CD4-positive, alpha-beta memory T cell (primary cell): ENCODE data around the gene ATXN1. TPM values are rescaled to one million over a fixed set of nuclear protein-coding genes. Genes with fewer than 3 reads are reported as not detected.
"Not testable (repeated sequence)": the region's sequence is repeated elsewhere in the genome, so short reads cannot be mapped to it uniquely, and the experiment has no call there.

ENCODE experiments used
- CTCF ChIA-PET: fragments of 350-600 bp; sonication (Branson Sonifier 250); formaldehyde crosslinking; loops from one replicate; lab custom pipeline; 2021; ENCODE audit warnings: inconsistent platforms; ENCODE audit not compliant: partially characterized antibody; lab: Charles Lee
- POLR2A ChIA-PET: fragments of 350-600 bp; sonication (Branson Sonifier 250); formaldehyde crosslinking; loops from one replicate; lab custom pipeline; 2021; ENCODE audit not compliant: partially characterized antibody; lab: Charles Lee
- DNase-seq, 5 donors: peaks; one replicate each; pipeline versions ENCODE4 v3.0.0 to v3.0.0-alpha.2; 2020 to 2022; ENCODE audit warnings: mixed read lengths in 1 of 5
- H3K27ac ChIP-seq: one replicate; pipeline ENCODE4 v1.7.0; 2013; ENCODE audit warnings: low read depth, low read length
- H3K27me3 ChIP-seq: 2 replicates; pipeline ENCODE4 v1.7.0; 2013; ENCODE audit warnings: mild to moderate bottlenecking, low read length, moderate library complexity; ENCODE audit not compliant: insufficient read depth
- H3K36me3 ChIP-seq: 2 replicates; pipeline ENCODE4 v1.7.0; 2013; ENCODE audit warnings: mild to moderate bottlenecking, low read length, moderate library complexity; ENCODE audit not compliant: insufficient read depth
- H3K4me1 ChIP-seq: 2 replicates; pipeline ENCODE4 v1.7.0; 2013; ENCODE audit warnings: mild to moderate bottlenecking, low read length, moderate library complexity; ENCODE audit not compliant: insufficient read depth
- H3K4me3 ChIP-seq, 2 donors: one replicate each; pipeline ENCODE4 v1.7.0; 2013; ENCODE audit warnings: low read length in 2 of 2, mild to moderate bottlenecking in 1 of 2
- H3K9me3 ChIP-seq, 2 donors: one replicate each; pipeline ENCODE4 v1.7.0; 2013; ENCODE audit warnings: low read length in 2 of 2, control low read depth in 1 of 2; ENCODE audit not compliant: control insufficient read depth in 1 of 2
- H3K27ac Mint-ChIP-seq, 7 donors: one replicate each; pipeline ENCODE4 v1.8.0; 2020 to 2021; ENCODE audit warnings: mixed read lengths in 7 of 7, mild to moderate bottlenecking in 6 of 7, inconsistent platforms in 3 of 7, moderate library complexity in 3 of 7
- H3K27me3 Mint-ChIP-seq, 2 donors: one replicate each; pipeline ENCODE4 v1.8.0; 2020 to 2021; ENCODE audit warnings: mixed read lengths in 2 of 2
- H3K36me3 Mint-ChIP-seq, 2 donors: one replicate each; pipeline ENCODE4 v1.8.0; 2020 to 2021; ENCODE audit warnings: mixed read lengths in 2 of 2, inconsistent platforms in 1 of 2, mild to moderate bottlenecking in 1 of 2
- H3K4me1 Mint-ChIP-seq, 4 donors: one replicate each; pipeline ENCODE4 v1.8.0; 2020 to 2021; ENCODE audit warnings: mixed read lengths in 4 of 4, mild to moderate bottlenecking in 1 of 4
- H3K4me3 Mint-ChIP-seq, 8 donors: one replicate each; pipeline ENCODE4 v1.8.0; 2020 to 2021; ENCODE audit warnings: mixed read lengths in 8 of 8, mild to moderate bottlenecking in 7 of 8, moderate library complexity in 6 of 8, inconsistent platforms in 3 of 8
- H3K9me3 Mint-ChIP-seq, 8 donors: one replicate each; pipeline ENCODE4 v1.8.0; 2020 to 2021; ENCODE audit warnings: mixed read lengths in 8 of 8, mild to moderate bottlenecking in 5 of 8, inconsistent platforms in 3 of 8, moderate library complexity in 1 of 8
- intact Hi-C: fragments of 100-400 bp; cut with micrococcal nuclease; formaldehyde crosslinking; loops from one replicate; pipeline ENCODE4 v1.15.1; 2023
- polyA plus RNA-seq, 2 donors: library from polyadenylated mRNA; unstranded; fragments of 300-500 nt; fragmentation: Illumina TruSeq; gene quantifications; one replicate each; pipeline ENCODE4 v1.2.3, GENCODE V29; 2021
- total RNA-seq, 2 experiments: library from RNA; stranded (reverse); gene quantifications; one replicate each; pipeline ENCODE4 v1.2.3, GENCODE V29; 2021

ATXN1 gene
- total and polyA plus RNA-seq, 4 experiments from 2014 or later: 10.5 to 97.4 (median 56.9) TPM

- POLR2A ChIA-PET: no interaction called here
- Mint-ChIP-seq H3K27me3 (no peaks in the 10 kb centered on the region), H3K9me3 (peaks cover 0 to 2% (median 0%) of the 10 kb centered on the region in 8 donors), H3K36me3 (peaks cover 18% of the 10 kb centered on the region in 2 donors), H3K4me1 (peaks cover 0 to 11% (median 0%) of the 10 kb centered on the region in 4 donors), H3K27ac (no peak overlapping the region), H3K4me3 (no peak overlapping the region)
- no peak for DNase-seq
- intact Hi-C loops: no loop called here
- Histone ChIP-seq H3K4me3 (no peak overlapping the region), H3K27me3 (no peaks in the 10 kb centered on the region), H3K36me3 (no peaks in the 10 kb centered on the region), H3K9me3 (no peaks in the 10 kb centered on the region), H3K27ac (no peak overlapping the region), H3K4me1 (no peaks in the 10 kb centered on the region)
- CTCF ChIA-PET: no interaction called here
These were observed 372.8 kb downstream of the ATXN1 start for GRCh38 chr6:16388488-16388887.

- Histone ChIP-seq H3K36me3 (no peaks in the 10 kb centered on the region), H3K27ac (no peak overlapping the region), H3K27me3 (no peaks in the 10 kb centered on the region), H3K4me1 (no peaks in the 10 kb centered on the region), H3K9me3 (no peaks in the 10 kb centered on the region), H3K4me3 (no peak overlapping the region)
- Mint-ChIP-seq H3K36me3 (peaks cover 22 to 23% of the 10 kb centered on the region in 2 donors), H3K27ac (peak overlapping the region in 2 of 7 donors; percentile 3 to 9), H3K4me3 (no peak overlapping the region), H3K27me3 (no peaks in the 10 kb centered on the region), H3K9me3 (no peaks in the 10 kb centered on the region), H3K4me1 (peaks cover 0 to 10% (median under 1%) of the 10 kb centered on the region in 4 donors)
- DNase-seq: no peak
- intact Hi-C loops: no loop called here
- ChIA-PET CTCF (no interaction called here), POLR2A (no interaction called here)
These were observed 375.2 kb downstream of the ATXN1 start for GRCh38 chr6:16386057-16386456.

DNA sequence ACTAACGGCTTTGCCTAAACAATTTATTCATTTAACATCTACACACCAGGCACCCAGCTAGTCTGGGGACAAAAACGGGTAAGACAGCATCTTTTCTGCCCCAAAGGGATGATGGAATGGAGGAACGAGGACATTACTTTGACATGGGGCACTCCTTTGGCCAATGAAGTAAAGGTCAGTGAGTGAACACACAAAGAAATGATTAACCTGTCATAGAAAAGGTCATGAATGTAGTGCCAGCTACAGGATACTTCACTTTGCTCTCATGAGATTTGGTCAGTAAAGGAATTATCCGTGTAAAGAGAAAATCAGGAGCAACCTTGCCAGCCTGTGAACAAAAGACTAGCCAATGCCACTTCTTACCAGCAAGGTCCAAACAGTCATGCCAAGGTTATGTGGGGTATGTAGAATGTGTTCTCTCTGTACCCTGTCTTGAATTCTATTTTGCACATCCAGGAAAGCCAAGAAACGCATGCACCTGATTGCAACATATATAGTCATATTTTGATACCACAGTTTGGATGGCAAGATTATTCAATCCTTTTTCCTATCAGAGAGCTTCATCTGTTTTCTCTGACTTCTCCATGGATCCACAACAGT is 377.6 kb downstream of the ATXN1 start:
- Mint-ChIP-seq H3K27ac (peak overlapping the region in 1 of 7 donors; percentile 54), H3K4me1 (peaks cover 0 to 12% (median 3%) of the 10 kb centered on the region in 4 donors), H3K9me3 (no peaks in the 10 kb centered on the region), H3K4me3 (no peak overlapping the region), H3K36me3 (peaks cover 23 to 31% of the 10 kb centered on the region in 2 donors), H3K27me3 (no peaks in the 10 kb centered on the region)
- Histone ChIP-seq H3K27me3 (no peaks in the 10 kb centered on the region), H3K4me1 (no peaks in the 10 kb centered on the region), H3K27ac (no peak overlapping the region), H3K4me3 (no peak overlapping the region), H3K36me3 (no peaks in the 10 kb centered on the region), H3K9me3 (no peaks in the 10 kb centered on the region)
- DNase-seq: no peak
- POLR2A ChIA-PET: no interaction called here
- CTCF ChIA-PET: interaction anchor here (2.0 kb wide), 1 partner anchor 12 kb away, joined by 5 read pairs; no protein-coding TSS in a partner anchor
- intact Hi-C loops: no loop called here

GRCh38 chr6:16381968-16382367 is 379.3 kb downstream of the ATXN1 start:
- POLR2A ChIA-PET, intact Hi-C loops: not testable (repeated sequence)

DNA sequence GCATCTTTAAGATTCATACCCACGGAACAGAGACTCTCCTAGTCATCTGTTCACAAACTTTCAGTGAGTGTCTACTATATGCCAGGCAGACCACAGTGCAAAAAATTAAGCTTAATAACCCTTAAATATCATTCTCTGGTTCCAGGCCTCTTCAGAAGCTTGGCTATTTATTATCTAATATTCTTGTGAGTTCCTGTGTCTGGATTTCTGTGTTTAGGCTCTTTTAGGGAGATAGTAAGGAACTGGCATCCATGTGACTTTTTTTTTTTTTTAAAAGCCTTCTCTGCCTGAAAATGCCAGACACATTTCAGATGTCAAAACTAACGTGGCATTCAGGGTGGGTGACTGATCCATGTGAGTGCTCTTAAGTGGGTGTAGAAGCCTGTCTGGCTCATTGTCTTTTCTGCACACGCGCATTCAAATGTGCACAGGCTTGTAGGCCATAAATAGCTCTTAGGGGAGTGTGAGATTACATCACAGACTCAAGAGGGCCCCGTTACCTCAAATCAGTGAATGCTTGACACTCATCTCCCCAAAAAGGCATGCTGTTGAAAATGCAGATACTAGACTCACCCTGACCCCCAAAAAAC is 380.9 kb downstream of the ATXN1 start:
- CTCF ChIA-PET: interaction anchor here (0.6 to 1.2 kb wide), 3 partner anchors 9 to 46 kb away, joined by 3 read pairs; no protein-coding TSS in a partner anchor
- peak overlapping the region in 1 of 7 donors; percentile 25 for H3K27ac Mint-ChIP-seq
- intact Hi-C loops: no loop called here

More at GRCh38 chr6:16381968-16382367, 379.3 kb downstream of the ATXN1 start:
- H3K9me3 ChIP-seq, H3K4me3 Mint-ChIP-seq, H3K27me3 Mint-ChIP-seq, H3K9me3 Mint-ChIP-seq, H3K27ac Mint-ChIP-seq, H3K4me1 ChIP-seq, H3K4me3 ChIP-seq, DNase-seq, H3K27me3 ChIP-seq, H3K36me3 ChIP-seq, H3K27ac ChIP-seq: not testable (repeated sequence)
- CTCF ChIA-PET: interaction anchor here (0.6 to 2.0 kb wide), 2 partner anchors 14 to 261 kb away, joined by 3 to 5 read pairs; no protein-coding TSS in a partner anchor
- Mint-ChIP-seq H3K4me1 (peaks cover 0 to 13% (median 7%) of the 10 kb centered on the region in 4 donors), H3K36me3 (peaks cover 29 to 30% of the 10 kb centered on the region in 2 donors)

DNA sequence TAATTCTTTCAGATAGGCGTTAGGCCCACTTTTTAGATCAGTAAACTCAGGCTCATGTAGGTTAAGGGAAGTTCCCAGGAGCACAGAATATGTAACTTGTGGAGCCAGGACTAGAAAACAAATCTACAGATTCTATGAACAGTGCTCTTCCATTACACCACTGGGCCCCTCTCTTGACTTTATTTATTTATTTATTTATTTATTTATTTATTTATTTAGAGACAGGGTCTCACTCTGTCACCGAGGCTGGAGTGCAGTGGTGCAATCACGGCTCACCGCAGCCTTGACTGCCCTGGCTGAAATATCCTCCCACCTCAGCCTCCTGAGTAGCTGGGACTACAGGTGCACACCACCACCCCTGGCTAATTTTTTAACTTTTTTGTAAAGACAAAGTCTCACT is 382.9 kb downstream of the ATXN1 start:
- Mint-ChIP-seq H3K36me3 (peaks cover 15 to 31% of the 10 kb centered on the region in 2 donors), H3K4me1 (peaks cover 11 to 26% (median 14%) of the 10 kb centered on the region in 4 donors)
- POLR2A ChIA-PET, H3K9me3 ChIP-seq, H3K27ac ChIP-seq, H3K27ac Mint-ChIP-seq, H3K9me3 Mint-ChIP-seq, H3K27me3 ChIP-seq, H3K4me1 ChIP-seq, H3K4me3 ChIP-seq, CTCF ChIA-PET, DNase-seq, H3K4me3 Mint-ChIP-seq, intact Hi-C loops, H3K36me3 ChIP-seq, H3K27me3 Mint-ChIP-seq: not testable (repeated sequence)

More for the DNA sequence above, 380.9 kb downstream of the ATXN1 start:
- POLR2A ChIA-PET: interaction anchor here (1.0 kb wide), 1 partner anchor 59 kb away, joined by 3 read pairs; no protein-coding TSS in a partner anchor
- no peaks in the 10 kb centered on the region for H3K27me3 ChIP-seq
- no peak overlapping the region for H3K4me3 ChIP-seq
- H3K27me3 Mint-ChIP-seq: no peaks in the 10 kb centered on the region
- peaks cover 11 to 21% (median 14%) of the 10 kb centered on the region in 4 donors for H3K4me1 Mint-ChIP-seq
- no peaks in the 10 kb centered on the region for H3K4me1 ChIP-seq
- no peak for DNase-seq
- no peak overlapping the region for H3K27ac ChIP-seq
- no peaks in the 10 kb centered on the region for H3K9me3 Mint-ChIP-seq
- no peaks in the 10 kb centered on the region for H3K9me3 ChIP-seq
- no peaks in the 10 kb centered on the region for H3K36me3 ChIP-seq
- no peak overlapping the region for H3K4me3 Mint-ChIP-seq
- peaks cover 24 to 32% of the 10 kb centered on the region in 2 donors for H3K36me3 Mint-ChIP-seq

DNA sequence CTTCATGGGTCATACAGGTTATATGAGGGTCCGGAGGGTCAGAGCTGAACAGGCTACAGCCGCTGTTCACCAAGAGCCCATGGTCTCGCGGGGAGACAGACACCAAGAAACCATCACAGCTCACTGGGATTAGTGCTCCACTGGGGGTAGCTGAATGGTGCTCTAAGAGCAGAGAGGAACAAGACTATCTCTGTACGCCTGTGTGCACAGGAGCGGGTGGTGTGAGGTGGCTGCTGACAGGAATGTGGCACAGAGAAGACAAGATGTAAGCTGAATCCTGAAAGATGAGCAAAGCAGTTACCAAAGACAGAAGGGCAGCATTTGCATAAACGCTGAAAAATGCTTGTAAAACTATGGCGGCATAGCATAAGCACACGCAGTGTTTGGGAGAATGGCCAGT is 383.8 kb downstream of the ATXN1 start:
- Mint-ChIP-seq H3K36me3 (peaks cover 15 to 27% of the 10 kb centered on the region in 2 donors), H3K4me3 (no peak overlapping the region), H3K27ac (peak overlapping the region in 1 of 7 donors; percentile 29), H3K4me1 (peaks cover 11 to 26% (median 14%) of the 10 kb centered on the region in 4 donors), H3K27me3 (no peaks in the 10 kb centered on the region), H3K9me3 (no peaks in the 10 kb centered on the region)
- ChIA-PET CTCF (interaction anchor here (1.0 kb wide), 1 partner anchor 60 kb away, joined by 3 read pairs; no protein-coding TSS in a partner anchor), POLR2A (no interaction called here)
- no peak for DNase-seq
- Histone ChIP-seq H3K9me3 (no peaks in the 10 kb centered on the region), H3K27me3 (no peaks in the 10 kb centered on the region), H3K4me3 (no peak overlapping the region), H3K27ac (no peak overlapping the region), H3K36me3 (no peaks in the 10 kb centered on the region), H3K4me1 (peaks cover 3% of the 10 kb centered on the region)
- intact Hi-C loops: no loop called here
